Esophagus squamous epithelium (tissue), 4 donors: ENCODE results near the gene LILRB1.

ENCODE experiments used
- POLR2A ChIP-seq, 4 donors: fragments of 450-650 bp; IDR thresholded peaks; one replicate each; pipeline ENCODE4 v1.6.1; 2017; ENCODE audit warnings: antibody characterized with exemption in 4 of 4, mild to moderate bottlenecking in 4 of 4, moderate library complexity in 3 of 4
- TF ChIP-seq, protein P1 (sequence below), 6 experiments: fragments of 450-650 bp in 4 of 6; fragments of 200-600 bp in 2 of 6; sonication (generic) in 2 of 6; IDR thresholded peaks; one replicate each; pipeline ENCODE4 v1.5.1; 2016 to 2019; ENCODE audit warnings: antibody characterized with exemption in 6 of 6, mild to moderate bottlenecking in 4 of 6, moderate library complexity in 4 of 6

DNA sequence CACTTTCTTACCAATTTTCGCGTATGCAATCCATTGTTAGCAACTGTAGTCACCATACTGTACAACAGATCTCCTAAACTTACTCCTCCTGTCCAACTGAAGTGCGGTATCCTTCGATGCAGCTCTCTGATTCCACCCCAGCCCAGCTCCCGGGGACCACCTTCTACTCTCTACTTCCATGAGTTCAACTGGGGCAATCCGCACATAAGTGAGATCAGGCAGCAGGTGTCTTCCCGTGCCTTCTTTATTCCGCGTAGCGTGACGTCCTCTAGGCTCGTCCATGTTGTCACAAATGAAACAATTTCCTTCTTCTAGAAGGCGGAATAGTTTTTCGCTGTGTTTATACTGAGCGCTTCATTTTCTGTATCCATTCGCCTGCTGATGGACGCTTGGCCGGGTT is 8.4 kb downstream of the LILRB1 start:
- TF ChIP-seq, protein P1, sequence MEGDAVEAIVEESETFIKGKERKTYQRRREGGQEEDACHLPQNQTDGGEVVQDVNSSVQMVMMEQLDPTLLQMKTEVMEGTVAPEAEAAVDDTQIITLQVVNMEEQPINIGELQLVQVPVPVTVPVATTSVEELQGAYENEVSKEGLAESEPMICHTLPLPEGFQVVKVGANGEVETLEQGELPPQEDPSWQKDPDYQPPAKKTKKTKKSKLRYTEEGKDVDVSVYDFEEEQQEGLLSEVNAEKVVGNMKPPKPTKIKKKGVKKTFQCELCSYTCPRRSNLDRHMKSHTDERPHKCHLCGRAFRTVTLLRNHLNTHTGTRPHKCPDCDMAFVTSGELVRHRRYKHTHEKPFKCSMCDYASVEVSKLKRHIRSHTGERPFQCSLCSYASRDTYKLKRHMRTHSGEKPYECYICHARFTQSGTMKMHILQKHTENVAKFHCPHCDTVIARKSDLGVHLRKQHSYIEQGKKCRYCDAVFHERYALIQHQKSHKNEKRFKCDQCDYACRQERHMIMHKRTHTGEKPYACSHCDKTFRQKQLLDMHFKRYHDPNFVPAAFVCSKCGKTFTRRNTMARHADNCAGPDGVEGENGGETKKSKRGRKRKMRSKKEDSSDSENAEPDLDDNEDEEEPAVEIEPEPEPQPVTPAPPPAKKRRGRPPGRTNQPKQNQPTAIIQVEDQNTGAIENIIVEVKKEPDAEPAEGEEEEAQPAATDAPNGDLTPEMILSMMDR (IDR thresholded peaks at IDR 0.05) = no peak
- TF ChIP-seq POLR2A (IDR thresholded peaks at IDR 0.05) = no peak
